MM.1S (cell line): ENCODE data around the gene URGCP.
"Not testable (repeated sequence)": the region's sequence is repeated elsewhere in the genome, so short reads cannot be mapped to it uniquely, and the experiment has no call there.

Experiments
- DNase-seq: peaks from one replicate; pipeline ENCODE4 v3.0.0-alpha.2; 2015
- H2AFZ ChIP-seq: fragments of 300-600 bp; sonication (generic); 2 replicates; pipeline ENCODE4 v1.6.0; 2016; ENCODE audit warnings: antibody characterized with exemption, low read length
- H3F3A ChIP-seq: fragments of 300-600 bp; sonication (generic); 2 replicates; pipeline ENCODE4 v1.6.1; 2016; ENCODE audit warnings: mild to moderate bottlenecking, antibody characterized with exemption, low read length, moderate library complexity, mixed read lengths; ENCODE audit not compliant: insufficient read depth
- H3K27ac ChIP-seq: fragments of 300-600 bp; sonication (generic); 2 replicates; pipeline ENCODE4 v1.5.1; 2016; ENCODE audit warnings: mild to moderate bottlenecking, low read length
- H3K27me3 ChIP-seq: fragments of 300-600 bp; sonication (generic); replicated peaks from 2 replicates; pipeline ENCODE4 v1.6.0; 2016; ENCODE audit warnings: low read length; ENCODE audit not compliant: insufficient read depth
- H3K36me3 ChIP-seq: fragments of 300-600 bp; sonication (generic); replicated peaks from 2 replicates; pipeline ENCODE4 v1.6.1; 2016; ENCODE audit warnings: mild to moderate bottlenecking, low read length, mixed read lengths; ENCODE audit not compliant: insufficient read depth
- H3K4me1 ChIP-seq: fragments of 300-600 bp; sonication (generic); 2 replicates; pipeline ENCODE4 v1.6.1; 2016; ENCODE audit warnings: low read length, mixed read lengths
- H3K4me2 ChIP-seq: fragments of 300-600 bp; sonication (generic); 2 replicates; pipeline ENCODE4 v1.6.0; 2016; ENCODE audit warnings: low read depth, low read length
- H3K4me3 ChIP-seq: fragments of 300-600 bp; sonication (generic); 2 replicates; pipeline ENCODE4 v1.5.1; 2016; ENCODE audit warnings: low read length, mixed read lengths
- H3K79me2 ChIP-seq: fragments of 300-600 bp; sonication (generic); 2 replicates; pipeline ENCODE4 v1.6.1; 2016; ENCODE audit warnings: mixed run types, low read length, mixed read lengths
- H3K9ac ChIP-seq: fragments of 300-600 bp; sonication (generic); 2 replicates; pipeline ENCODE4 v1.6.1; 2016; ENCODE audit warnings: low read length, mixed read lengths
- H3K9me2 ChIP-seq: fragments of 300-600 bp; sonication (generic); replicated peaks from 2 replicates; pipeline ENCODE4 v1.6.1; 2016; ENCODE audit warnings: mild to moderate bottlenecking, low read length, mixed read lengths; ENCODE audit not compliant: insufficient read depth
- H3K9me3 ChIP-seq: fragments of 300-600 bp; sonication (generic); replicated peaks from 2 replicates; pipeline ENCODE4 v1.6.1; 2016; ENCODE audit warnings: mild to moderate bottlenecking, low read length, mixed read lengths; ENCODE audit not compliant: insufficient read depth
- H4K20me1 ChIP-seq: fragments of 300-600 bp; sonication (generic); 2 replicates; pipeline ENCODE4 v1.6.1; 2016; ENCODE audit warnings: mild to moderate bottlenecking, low read length, moderate library complexity, mixed read lengths; ENCODE audit not compliant: insufficient read depth
- EZH2 ChIP-seq: fragments of 300-600 bp; sonication (generic); optimal IDR thresholded peaks from 2 replicates; pipeline ENCODE3; 2017; ENCODE audit warnings: low read depth, mild to moderate bottlenecking, antibody characterized with exemption, low read length, mixed read lengths
- EZH2phosphoT487 ChIP-seq: fragments of 300-600 bp; sonication (generic); IDR thresholded peaks from 2 replicates; pipeline ENCODE4 v1.6.1; 2018; ENCODE audit warnings: antibody characterized with exemption, low read length
- TF ChIP-seq, protein P1 (sequence below): fragments of 300-600 bp; sonication (generic); IDR thresholded peaks from 2 replicates; pipeline ENCODE4 v1.5.1; 2016; ENCODE audit warnings: antibody characterized with exemption, low read length, mixed read lengths

URGCP gene

DNA sequence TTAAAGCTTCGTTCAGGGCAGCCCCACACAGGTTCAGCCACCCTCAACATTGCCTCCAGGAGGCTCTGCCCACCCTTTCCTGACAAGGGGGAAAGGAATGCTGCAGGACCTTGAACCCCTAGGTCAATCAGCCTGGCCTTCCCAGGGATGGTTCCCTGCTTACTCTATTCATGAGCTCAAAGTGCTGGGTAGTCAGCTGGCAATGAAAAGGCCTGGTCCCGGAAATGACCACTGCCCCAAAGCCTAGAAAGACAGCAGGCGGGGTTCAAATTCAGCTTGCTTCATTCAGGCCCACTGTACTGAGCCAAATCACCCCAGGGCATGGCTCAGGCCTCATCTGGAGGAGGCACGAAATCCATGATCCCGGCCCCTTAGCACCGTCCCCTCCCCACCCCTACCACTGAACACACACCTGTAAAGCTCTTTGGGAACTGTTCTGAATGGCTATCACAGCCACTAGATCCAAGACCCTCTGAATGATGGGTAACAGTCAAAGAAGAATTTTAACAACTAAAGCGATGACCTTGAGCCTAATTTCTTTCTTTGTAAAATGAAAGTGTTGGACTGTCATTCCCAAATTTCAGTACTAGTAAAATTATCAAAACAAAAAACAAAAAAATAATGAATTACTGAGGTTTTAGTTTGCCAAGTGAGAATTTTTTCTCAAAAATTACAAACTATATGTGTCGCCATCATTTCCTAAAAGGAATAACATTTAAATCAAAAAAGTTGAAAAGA, 1.0 kb downstream of the URGCP start:
- Histone ChIP-seq H3K36me3 (no peaks in the 10 kb centered on the region), H3K9ac (peak overlapping the region; percentile 75), H3K4me3 (peak overlapping the region; percentile 86), H4K20me1 (no peaks in the 10 kb centered on the region), H3K4me2 (peak overlapping the region; percentile 50), H2AFZ (peak overlapping the region; percentile 48), H3K27ac (no peak overlapping the region), H3F3A (no peaks in the 10 kb centered on the region), H3K79me2 (peaks cover 56% of the 10 kb centered on the region), H3K9me2 (no peaks in the 10 kb centered on the region), H3K4me1 (peaks cover 14% of the 10 kb centered on the region; the same call in 1 of the 2 replicates), H3K27me3 (no peaks in the 10 kb centered on the region), H3K9me3 (no peaks in the 10 kb centered on the region)
- TF ChIP-seq, protein P1, sequence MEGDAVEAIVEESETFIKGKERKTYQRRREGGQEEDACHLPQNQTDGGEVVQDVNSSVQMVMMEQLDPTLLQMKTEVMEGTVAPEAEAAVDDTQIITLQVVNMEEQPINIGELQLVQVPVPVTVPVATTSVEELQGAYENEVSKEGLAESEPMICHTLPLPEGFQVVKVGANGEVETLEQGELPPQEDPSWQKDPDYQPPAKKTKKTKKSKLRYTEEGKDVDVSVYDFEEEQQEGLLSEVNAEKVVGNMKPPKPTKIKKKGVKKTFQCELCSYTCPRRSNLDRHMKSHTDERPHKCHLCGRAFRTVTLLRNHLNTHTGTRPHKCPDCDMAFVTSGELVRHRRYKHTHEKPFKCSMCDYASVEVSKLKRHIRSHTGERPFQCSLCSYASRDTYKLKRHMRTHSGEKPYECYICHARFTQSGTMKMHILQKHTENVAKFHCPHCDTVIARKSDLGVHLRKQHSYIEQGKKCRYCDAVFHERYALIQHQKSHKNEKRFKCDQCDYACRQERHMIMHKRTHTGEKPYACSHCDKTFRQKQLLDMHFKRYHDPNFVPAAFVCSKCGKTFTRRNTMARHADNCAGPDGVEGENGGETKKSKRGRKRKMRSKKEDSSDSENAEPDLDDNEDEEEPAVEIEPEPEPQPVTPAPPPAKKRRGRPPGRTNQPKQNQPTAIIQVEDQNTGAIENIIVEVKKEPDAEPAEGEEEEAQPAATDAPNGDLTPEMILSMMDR = no peak
- no peak for TF ChIP-seq EZH2phosphoT487
- TF ChIP-seq EZH2 = no peak
- no peak for DNase-seq

DNA sequence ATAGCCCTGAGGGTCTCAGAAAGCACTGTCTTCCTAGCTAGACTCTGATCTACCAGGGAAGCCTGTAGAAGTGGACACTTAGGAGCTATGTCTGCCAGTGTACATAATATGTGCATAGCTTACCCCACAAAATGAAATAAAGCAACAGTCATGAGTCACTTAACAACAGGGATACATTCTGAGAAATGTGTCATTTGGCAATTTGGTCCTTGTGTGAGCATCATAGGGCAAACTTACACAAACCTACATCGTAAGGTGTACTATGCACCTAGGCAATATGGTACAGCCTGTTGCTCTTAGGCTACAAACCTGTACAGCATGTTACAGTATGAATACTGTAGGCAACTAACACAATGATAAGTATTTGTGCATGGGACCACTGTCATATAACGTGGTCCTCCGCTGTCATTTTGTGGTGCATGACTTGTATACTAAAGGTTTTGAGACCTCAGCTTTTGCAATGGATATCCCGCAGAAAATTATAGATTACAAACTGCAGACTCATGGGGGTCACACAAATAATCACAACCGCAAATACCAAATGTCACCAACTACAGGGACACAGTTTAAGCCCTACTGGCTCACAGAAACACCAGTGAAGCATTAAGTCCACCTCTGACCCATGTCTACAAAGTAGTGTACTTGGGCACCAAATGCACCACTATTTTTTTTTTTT, 1.7 kb downstream of the URGCP start:
- Histone ChIP-seq H3K27me3 (no peaks in the 10 kb centered on the region), H2AFZ (no peak overlapping the region), H3K9me3 (no peaks in the 10 kb centered on the region), H3K9ac (no peak overlapping the region), H4K20me1 (no peaks in the 10 kb centered on the region), H3K4me3 (no peak overlapping the region), H3K79me2 (peaks cover 61% of the 10 kb centered on the region), H3K4me1 (peaks cover 14% of the 10 kb centered on the region; the same call in 1 of the 2 replicates), H3K27ac (no peak overlapping the region), H3K4me2 (peak overlapping the region; percentile 50; the same call in 1 of the 2 replicates), H3K36me3 (no peaks in the 10 kb centered on the region), H3K9me2 (no peaks in the 10 kb centered on the region), H3F3A (no peaks in the 10 kb centered on the region)
- no peak for DNase-seq
- TF ChIP-seq, protein P1 = no peak
- TF ChIP-seq EZH2phosphoT487 = no peak

DNA sequence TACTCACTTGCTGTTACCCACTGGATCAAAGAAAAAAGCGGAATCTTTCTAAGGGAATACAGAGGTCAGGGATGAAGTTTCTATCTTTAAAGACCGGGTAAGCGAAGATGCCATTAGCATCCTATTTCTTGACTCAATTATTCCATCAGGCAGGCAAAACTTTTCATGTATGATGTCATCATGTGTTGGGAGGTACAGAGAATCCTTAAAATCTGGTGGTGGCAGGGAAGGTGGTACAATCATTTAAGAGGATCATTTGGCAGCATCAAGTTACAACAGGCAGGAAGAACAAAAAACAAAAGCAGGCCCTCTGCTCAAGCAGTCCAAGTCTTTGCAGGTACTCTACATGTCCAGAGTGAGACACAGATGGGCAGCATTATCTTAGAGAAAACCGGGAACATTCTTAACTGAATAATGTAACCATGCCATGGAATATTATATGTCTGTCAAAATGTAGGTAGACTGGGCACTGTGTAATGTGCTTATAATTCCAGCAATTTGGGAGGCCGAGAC, 3.8 kb downstream of the URGCP start:
- no peaks in the 10 kb centered on the region for H3K27me3 ChIP-seq
- H3K4me1 ChIP-seq = peaks cover 14% of the 10 kb centered on the region; the same call in 1 of the 2 replicates
- no peak overlapping the region for H3K27ac ChIP-seq
- H3K36me3 ChIP-seq = no peaks in the 10 kb centered on the region
- no peak overlapping the region for H3K4me3 ChIP-seq
- H3F3A ChIP-seq = no peaks in the 10 kb centered on the region
- no peaks in the 10 kb centered on the region for H4K20me1 ChIP-seq
- no peak overlapping the region for H3K4me2 ChIP-seq
- no peak overlapping the region for H3K9ac ChIP-seq
- no peak for DNase-seq
- TF ChIP-seq EZH2phosphoT487 (no peak), EZH2 (no peak)
- TF ChIP-seq, protein P1 = no peak
- H3K9me3 ChIP-seq = no peaks in the 10 kb centered on the region
- no peak overlapping the region for H2AFZ ChIP-seq
- H3K79me2 ChIP-seq = peaks cover 75% of the 10 kb centered on the region
- H3K9me2 ChIP-seq = no peaks in the 10 kb centered on the region

DNA sequence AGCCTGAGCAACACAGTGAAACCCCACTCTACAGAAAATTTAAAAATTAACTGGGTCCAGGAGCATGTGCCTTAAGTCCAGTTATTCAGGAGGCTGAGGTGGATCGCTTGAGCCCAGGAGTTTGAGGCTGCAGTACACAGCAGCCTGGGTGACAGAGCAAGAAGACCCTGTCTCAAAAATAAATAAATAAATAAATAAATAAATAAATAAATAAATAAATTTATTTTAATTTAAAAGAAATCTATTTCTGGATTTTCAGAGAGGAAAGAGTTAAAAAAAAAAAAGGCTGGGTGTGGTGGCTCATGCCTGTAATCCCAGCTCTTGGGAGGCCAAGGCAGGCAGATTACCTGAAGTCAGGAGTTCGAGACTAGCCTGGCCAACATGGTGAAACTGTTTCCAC, 7.8 kb downstream of the URGCP start:
- H3K27ac ChIP-seq, H3K4me2 ChIP-seq, H3K9me2 ChIP-seq, H3K9me3 ChIP-seq, DNase-seq, H3F3A ChIP-seq, H3K4me1 ChIP-seq, H3K27me3 ChIP-seq, H3K36me3 ChIP-seq, H3K4me3 ChIP-seq, H4K20me1 ChIP-seq, H2AFZ ChIP-seq, H3K9ac ChIP-seq: not testable (repeated sequence)
- H3K79me2 ChIP-seq = peaks cover 87% of the 10 kb centered on the region
